Measurements from ENCODE around the gene CDH22.

DNA sequence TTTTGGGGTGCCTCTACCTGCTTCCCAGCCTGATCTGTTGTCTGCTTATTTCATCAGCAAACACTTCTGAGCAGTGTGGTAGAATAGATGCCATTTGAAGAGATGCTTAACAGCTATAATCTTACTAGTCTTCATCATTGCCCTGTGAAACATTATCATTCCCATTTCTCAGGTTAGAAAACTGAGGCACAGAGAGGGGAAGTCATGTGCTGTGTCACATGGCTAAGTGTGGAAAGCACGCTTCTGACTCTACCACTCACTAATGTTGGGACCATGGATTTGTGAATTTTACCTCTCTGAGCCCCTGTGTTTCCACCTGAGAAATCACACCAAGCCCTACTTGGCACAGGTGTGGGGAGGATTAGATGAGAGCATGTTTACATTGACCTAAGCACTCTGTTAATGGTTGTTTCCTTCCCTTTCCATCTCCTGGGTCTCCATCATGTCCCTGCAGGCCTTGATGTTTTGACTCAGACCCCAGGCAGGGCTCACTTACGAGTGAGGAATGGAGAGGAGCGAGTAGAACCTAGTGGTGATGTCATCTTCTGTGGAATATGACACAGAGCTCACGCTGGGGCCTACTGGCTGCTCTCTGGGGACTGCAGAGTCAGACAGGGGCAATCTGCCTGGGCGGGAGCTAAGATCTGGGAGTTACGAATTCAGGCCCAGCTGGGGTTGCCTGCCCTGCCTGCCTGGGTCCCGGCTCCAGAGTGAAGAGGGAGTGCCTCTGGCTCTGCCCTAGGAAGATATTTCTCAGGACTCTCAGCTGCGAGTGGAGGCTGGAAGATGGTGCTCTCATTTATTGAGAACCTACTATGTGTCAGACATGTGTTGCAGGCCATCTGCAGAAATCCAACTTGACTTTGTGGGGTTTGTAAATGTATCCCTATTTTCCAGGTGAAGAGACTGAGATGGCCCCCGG lies 64.3 kb downstream of the CDH22 start:
- no peak for TF ChIP-seq POLR2A (IDR thresholded peaks at IDR 0.05)
- TF ChIP-seq CTCF (IDR thresholded peaks at IDR 0.05 in 8 of 11, conservative IDR thresholded peaks at IDR 0.05 in 3 of 11): no peak
- TF ChIP-seq POLR2AphosphoS5 (IDR thresholded peaks at IDR 0.05): no peak

All from spleen (tissue), 7 donors.